Measurements from ENCODE around the gene ARG1. TPM values are rescaled to one million over a fixed set of nuclear protein-coding genes. Genes with fewer than 3 reads are reported as not detected.

The ARG1 gene
- total RNA-seq, 6 experiments from 2014 or later: 428 to 1,179 (median 813) TPM

DNA sequence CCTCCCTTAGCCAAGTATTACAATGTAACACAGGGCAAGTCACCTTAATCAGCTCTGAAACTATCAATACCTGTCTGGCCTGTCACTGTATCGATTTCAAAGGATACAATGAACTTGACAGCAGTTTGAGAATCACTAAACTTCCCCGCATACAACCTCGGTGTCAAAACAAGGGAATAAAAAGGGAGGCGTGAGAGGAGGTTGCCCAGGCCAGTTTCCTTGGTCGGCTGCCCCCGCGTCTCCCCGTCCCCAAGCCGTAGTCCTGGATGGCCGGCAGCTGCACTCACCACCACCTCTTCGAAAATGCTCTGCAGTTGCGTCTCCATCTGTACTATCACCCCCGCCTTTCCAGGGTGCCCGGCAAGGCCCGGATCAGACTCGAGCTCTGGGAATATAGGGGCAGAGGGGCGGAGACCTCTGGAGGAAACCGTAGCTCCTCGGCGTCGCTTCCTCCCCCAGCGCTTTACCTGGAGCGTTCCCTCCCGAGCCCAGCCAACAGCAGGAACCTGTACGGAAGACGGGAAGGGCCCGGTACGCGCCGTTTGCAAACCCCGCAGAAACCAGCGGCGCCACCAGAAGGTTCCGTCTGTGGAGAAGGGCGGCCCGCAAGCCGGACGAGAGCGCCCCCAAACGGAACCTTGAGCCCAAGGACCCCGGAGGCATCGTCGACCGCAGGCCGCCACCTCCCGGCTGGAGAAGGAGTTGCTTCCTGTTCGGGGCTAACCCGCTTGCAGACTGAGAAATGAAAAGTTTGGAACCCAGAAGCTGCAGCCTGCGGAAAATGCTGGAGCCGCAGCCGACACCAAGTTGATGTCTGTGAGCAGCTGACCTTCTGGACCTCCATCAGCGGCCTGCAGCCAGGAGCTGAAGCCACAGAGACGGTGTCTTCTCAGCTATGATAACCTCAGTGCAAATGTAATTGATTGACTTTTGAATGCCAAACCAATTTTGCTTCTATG lies 55.0 kb downstream of the ARG1 start, which contains the start of gene MED23:
Gene MED23, minus strand, starts transcription at position 519 of the 959 bp plus-strand sequence. Its CDS starts 193 bp downstream, at position 326.
- DNase-seq (peak; percentile 96), ATAC-seq (peak; percentile 99)
- TF ChIP-seq, protein P1, sequence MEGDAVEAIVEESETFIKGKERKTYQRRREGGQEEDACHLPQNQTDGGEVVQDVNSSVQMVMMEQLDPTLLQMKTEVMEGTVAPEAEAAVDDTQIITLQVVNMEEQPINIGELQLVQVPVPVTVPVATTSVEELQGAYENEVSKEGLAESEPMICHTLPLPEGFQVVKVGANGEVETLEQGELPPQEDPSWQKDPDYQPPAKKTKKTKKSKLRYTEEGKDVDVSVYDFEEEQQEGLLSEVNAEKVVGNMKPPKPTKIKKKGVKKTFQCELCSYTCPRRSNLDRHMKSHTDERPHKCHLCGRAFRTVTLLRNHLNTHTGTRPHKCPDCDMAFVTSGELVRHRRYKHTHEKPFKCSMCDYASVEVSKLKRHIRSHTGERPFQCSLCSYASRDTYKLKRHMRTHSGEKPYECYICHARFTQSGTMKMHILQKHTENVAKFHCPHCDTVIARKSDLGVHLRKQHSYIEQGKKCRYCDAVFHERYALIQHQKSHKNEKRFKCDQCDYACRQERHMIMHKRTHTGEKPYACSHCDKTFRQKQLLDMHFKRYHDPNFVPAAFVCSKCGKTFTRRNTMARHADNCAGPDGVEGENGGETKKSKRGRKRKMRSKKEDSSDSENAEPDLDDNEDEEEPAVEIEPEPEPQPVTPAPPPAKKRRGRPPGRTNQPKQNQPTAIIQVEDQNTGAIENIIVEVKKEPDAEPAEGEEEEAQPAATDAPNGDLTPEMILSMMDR (IDR thresholded peaks at IDR 0.05): peak; percentile 91 to 99 (median 98)
- TF ChIP-seq POLR2A (IDR thresholded peaks at IDR 0.05): peak; percentile 72
- intact Hi-C loops (cut with DNase I): no loop called here
- under 1% methylated on average over 18 of the region's 53 CpGs for WGBS (ENCODE audit: insufficient coverage, low coverage, low lambda C conversion rate, missing lambda C conversion rate)
- H3K9me3 ChIP-seq: no peaks in the 10 kb centered on the region
- H3K4me1 ChIP-seq: peaks cover 0 to 13% (median 0%) of the 10 kb centered on the region in 4 donors
- H3K36me3 ChIP-seq: peaks cover 0 to 23% (median 7%) of the 10 kb centered on the region in 4 donors
- peak within 1 kb of the TSS; percentile 66 to 76 (median 69) for H3K27ac ChIP-seq
- H3K4me3 ChIP-seq: peak within 1 kb of the TSS; percentile 71 to 80 (median 72)
- no peaks in the 10 kb centered on the region for H3K27me3 ChIP-seq

DNA sequence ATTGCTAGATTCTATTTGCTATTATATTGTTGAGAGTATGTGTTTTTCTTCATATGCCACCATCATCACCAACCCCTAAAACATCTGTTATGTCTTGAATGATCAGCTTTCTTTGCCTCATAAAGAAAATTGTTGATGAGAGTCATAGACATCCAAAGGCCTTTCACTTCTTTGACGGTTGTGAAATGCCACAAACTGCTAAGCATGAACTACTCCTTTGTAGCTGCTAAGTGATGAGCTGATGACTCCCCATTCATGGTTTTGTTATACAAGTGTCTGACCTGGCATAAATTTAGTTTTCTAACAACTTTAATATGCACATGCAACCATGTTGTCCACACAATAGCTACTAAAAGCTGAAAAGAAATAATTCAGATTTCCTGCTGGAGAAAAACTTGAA lies 55.7 kb downstream of the ARG1 start:
- no peaks in the 10 kb centered on the region for H3K9me3 ChIP-seq
- TF ChIP-seq, protein P1 (IDR thresholded peaks at IDR 0.05): no peak
- TF ChIP-seq POLR2A (IDR thresholded peaks at IDR 0.05): no peak
- H3K27me3 ChIP-seq: no peaks in the 10 kb centered on the region
- intact Hi-C loops (cut with DNase I): no loop called here
- DNase-seq (no peak), ATAC-seq (no peak)
- 27% methylated on average over 1 of the region's 1 CpG for WGBS (ENCODE audit: insufficient coverage, low coverage, low lambda C conversion rate, missing lambda C conversion rate)
- H3K36me3 ChIP-seq: peaks cover 0 to 16% (median 4%) of the 10 kb centered on the region in 4 donors
- H3K4me3 ChIP-seq: peak overlapping the region in 2 of 3 donors; percentile 71 to 80
- H3K27ac ChIP-seq: peak overlapping the region in 1 of 3 donors; percentile 66
- H3K4me1 ChIP-seq: peaks cover 0 to 13% (median 0%) of the 10 kb centered on the region in 4 donors

- intact Hi-C loops (cut with DNase I): no loop called here
- H3K4me1 ChIP-seq: peaks cover 0 to 13% (median 0%) of the 10 kb centered on the region in 4 donors
- no peak overlapping the region for H3K27ac ChIP-seq
- ATAC-seq (no peak), DNase-seq (no peak)
- no CpG with 5 or more reads among the region's 2 CpGs for WGBS (ENCODE audit: insufficient coverage, low coverage, low lambda C conversion rate, missing lambda C conversion rate)
- H3K36me3 ChIP-seq: peaks cover 0 to 9% (median 3%) of the 10 kb centered on the region in 4 donors
- TF ChIP-seq POLR2A (IDR thresholded peaks at IDR 0.05): no peak
- TF ChIP-seq, protein P1 (IDR thresholded peaks at IDR 0.05): no peak
- no peaks in the 10 kb centered on the region for H3K9me3 ChIP-seq
- no peaks in the 10 kb centered on the region for H3K27me3 ChIP-seq
- H3K4me3 ChIP-seq: no peak overlapping the region
Observed at GRCh38 chr6:131629651-131630050, 56.6 kb downstream of the ARG1 start.

DNA sequence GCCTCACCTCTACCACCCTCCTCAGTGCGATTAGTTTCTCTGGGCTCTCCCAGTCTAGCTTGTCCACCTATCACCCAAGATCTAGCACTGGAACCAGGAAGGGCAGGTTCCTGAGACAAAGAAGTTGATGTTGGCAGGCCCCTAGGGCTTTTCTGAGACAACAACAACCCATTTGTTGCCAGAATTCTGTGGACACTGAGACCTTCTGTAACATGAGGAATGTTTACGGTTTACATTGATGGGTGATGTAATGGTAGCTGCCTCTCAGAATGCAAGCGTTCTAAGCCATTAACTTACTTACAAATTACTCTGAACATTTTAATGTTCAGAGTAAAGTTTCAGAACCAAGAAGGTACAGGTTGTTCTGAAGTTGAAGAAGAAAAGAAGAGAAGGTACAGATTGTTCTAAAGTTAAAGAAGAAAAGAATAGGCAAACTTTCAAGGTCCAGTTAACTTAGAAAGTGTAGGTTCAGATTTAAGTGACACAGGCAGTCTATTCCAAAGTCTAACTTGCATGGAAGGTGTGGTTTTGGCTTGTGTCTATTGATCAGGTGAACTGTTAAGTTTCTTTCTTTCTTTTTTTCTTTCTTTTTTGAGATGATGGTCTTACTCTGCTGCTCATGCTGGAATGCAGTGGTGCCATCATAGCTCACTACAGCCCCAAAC lies 58.7 kb downstream of the ARG1 start:
- no peak for ATAC-seq
- intact Hi-C loops (cut with DNase I): no loop called here
- 64% methylated on average over 3 of the region's 3 CpGs for WGBS (ENCODE audit: insufficient coverage, low coverage, low lambda C conversion rate, missing lambda C conversion rate)

More for the DNA sequence above, 58.7 kb downstream of the ARG1 start:
- no peak overlapping the region for H3K27ac ChIP-seq
- H3K9me3 ChIP-seq: no peaks in the 10 kb centered on the region
- DNase-seq: no peak
- TF ChIP-seq POLR2A (IDR thresholded peaks at IDR 0.05): no peak
- TF ChIP-seq, protein P1 (IDR thresholded peaks at IDR 0.05): no peak
- H3K4me1 ChIP-seq: peaks cover 0 to 18% (median 0%) of the 10 kb centered on the region in 4 donors
- H3K36me3 ChIP-seq: no peaks in the 10 kb centered on the region
- H3K27me3 ChIP-seq: no peaks in the 10 kb centered on the region
- H3K4me3 ChIP-seq: no peak overlapping the region

Other genes with a start within 250 kb of the ARG1 start
- 10 to 100 TPM in 4 of 6 experiments, 1 to 10 TPM in 2; 8.8 to 13.8 (median 11.0) TPM for gene MED23, start 55.0 kb downstream of the ARG1 start, total RNA-seq
- 1 to 10 TPM in 4 of 6 experiments, under 1 TPM in 2; 0.63 to 2.7 (median 1.5) TPM for gene ENPP3, start 64.1 kb downstream of the ARG1 start, total RNA-seq
- gene OR2A4, start 128.2 kb downstream of the ARG1 start, total RNA-seq: 1 to 10 TPM in 1 of 6 experiments, not detected in 5; 1.6 TPM
- gene CTAGE9, start 137.8 kb downstream of the ARG1 start, total RNA-seq: not detected
- 10 to 100 TPM; 27.5 to 61.6 (median 45.6) TPM for gene ENPP1, start 234.8 kb downstream of the ARG1 start, total RNA-seq

All from right lobe of liver (tissue), 6 donors.